GM15510 (cell line): ENCODE measurements around the gene PKN2.

Source experiments
- POLR2A ChIP-seq: IDR thresholded peaks from 3 replicates; pipeline ENCODE4 v1.6.1; 2011; ENCODE audit warnings: borderline replicate concordance; ENCODE audit not compliant: insufficient read length; ENCODE audit errors: extremely low read depth

PKN2 gene

GRCh38 chr1:88744142-88744541, 60.1 kb downstream of the PKN2 start:
- no peak for TF ChIP-seq POLR2A

- no peak for TF ChIP-seq POLR2A
Observed at GRCh38 chr1:88746916-88747315, 62.8 kb downstream of the PKN2 start.

GRCh38 chr1:88751714-88752113, 67.6 kb downstream of the PKN2 start:
- TF ChIP-seq POLR2A, result no peak

- no peak for TF ChIP-seq POLR2A
Observed at GRCh38 chr1:88753506-88753905, 69.4 kb downstream of the PKN2 start.

DNA sequence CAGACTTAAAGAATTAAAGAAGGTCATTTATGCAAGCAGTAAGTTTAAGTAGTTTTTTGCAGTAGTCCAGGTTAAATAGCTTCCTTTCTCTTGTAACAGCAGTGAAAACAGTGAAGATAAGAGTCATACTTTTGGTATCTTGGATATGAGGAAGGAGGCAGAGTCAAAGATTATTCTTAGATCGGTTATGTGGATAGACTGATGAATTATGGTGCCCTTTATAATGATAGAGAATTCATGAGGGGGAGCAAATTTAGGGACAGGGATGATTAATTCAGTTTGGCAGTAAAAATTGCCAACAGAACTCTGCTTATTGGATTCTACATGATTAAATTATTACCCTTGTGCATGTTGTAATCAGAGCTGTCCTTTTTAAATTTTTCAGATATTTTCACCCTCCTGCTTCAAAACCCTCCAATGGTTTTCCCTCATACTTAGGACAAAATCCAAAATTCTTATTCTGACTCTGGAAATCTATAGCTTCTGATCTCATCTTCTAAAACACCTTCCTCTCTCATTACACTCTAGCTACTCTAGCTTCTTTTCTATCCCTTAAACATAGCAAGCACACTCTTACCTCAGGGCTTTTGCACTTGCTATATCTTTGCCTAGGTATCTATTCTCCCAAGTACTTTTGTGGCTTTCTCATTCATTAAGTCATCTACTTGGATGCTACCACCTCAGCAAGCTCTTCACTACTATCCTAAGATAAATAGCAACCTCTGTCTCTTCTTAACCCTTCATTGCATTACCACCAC, 79.8 kb downstream of the PKN2 start:
- no peak for TF ChIP-seq POLR2A

GRCh38 chr1:88768187-88768586, 84.1 kb downstream of the PKN2 start:
- TF ChIP-seq POLR2A, result no peak

GRCh38 chr1:88768816-88769215, 84.7 kb downstream of the PKN2 start:
- TF ChIP-seq POLR2A, result no peak

- no peak for TF ChIP-seq POLR2A
Observed at GRCh38 chr1:88773540-88774150, 89.6 kb downstream of the PKN2 start.

- no peak for TF ChIP-seq POLR2A
Observed at GRCh38 chr1:88774151-88774556, 90.1 kb downstream of the PKN2 start.

DNA sequence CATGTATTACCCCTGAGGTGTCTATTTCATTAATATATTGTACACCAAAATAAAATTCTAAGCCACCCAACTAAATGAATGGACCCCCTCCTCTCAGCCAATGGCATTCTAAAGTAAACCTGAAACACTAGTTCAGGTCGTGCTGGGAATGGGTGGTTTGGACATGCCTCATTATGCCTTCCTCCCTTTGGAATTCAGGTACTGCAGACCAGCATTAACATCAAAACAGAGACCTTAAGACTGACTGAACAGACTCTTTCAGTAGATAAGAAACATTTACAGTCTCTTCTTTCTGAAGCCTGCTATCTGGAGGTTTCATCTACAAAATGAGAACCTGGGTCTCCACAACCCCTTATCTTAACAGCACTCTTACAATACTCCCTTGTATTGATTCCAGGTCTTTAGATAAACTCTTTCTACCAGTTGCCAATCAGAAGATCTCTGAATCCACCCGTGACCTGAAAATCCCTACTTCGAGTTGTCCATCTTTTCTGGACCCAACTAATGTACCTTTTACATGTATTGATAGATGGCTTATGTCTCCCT, 93.6 kb downstream of the PKN2 start:
- TF ChIP-seq POLR2A, result no peak

GRCh38 chr1:88779880-88780279, 95.8 kb downstream of the PKN2 start:
- no peak for TF ChIP-seq POLR2A

DNA sequence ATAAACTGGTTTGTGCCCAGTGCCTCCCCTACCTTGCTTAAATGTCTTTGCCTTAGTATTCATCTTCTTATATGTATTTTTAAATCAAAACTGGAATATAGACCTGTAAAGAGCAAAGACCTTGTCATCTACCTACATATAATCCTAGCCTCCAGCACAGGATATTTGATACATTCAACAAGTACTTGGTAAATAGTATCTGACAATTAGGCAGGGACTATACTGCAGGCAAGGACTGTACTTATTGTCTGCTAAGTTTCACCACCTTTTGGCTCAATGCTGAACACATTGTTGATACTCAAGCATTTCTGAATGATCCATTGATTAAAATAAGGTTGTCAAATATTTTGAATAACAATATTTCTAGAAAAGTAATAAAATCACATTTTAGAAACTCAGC, 96.4 kb downstream of the PKN2 start:
- TF ChIP-seq POLR2A, result no peak

- no peak for TF ChIP-seq POLR2A
Observed at GRCh38 chr1:88783145-88783544, 99.1 kb downstream of the PKN2 start.

GRCh38 chr1:88784551-88784950, 100.5 kb downstream of the PKN2 start:
- no peak for TF ChIP-seq POLR2A

DNA sequence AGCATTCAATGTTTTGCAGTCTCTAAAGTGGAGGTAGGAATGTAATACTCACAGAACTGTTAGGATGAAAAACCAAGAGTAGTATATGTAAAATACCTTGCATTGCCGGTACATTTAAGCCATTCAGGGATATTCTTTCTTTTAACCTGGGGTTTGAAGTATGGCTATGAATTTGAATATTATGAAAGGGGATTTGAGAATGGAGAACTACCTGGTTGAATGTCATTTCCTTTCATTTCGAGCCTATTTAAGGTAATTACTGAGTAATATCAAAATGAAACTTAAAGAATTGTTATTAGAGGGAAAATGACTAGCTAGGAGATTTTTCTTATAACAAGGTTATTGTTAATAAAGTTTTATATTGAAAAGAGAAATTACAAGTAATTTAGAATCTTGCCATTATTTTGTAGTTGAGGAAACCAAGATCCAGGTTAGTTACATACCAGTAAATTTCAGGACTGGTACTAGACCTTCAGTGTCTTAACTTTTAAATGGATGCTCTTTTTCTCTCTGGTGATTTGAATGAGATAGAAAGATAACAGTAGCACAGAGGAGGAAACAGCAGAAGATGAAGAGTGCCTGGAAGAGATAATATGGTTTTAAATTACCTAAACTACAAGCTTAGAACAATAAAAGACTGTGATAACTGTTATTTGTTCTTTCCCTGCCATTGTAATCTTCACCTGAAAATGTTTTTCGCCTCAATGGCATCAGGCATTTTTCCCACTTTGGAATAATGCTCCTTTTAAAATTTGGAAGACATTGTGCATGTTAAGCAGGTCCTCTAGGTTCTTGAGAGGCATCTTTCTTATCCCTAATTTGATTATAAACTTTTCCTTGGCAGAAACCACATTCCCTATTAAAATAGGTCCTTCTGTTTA, 103.2 kb downstream of the PKN2 start:
- TF ChIP-seq POLR2A, result no peak
